C1 segment of cervical spinal cord (tissue), 14 donors: ENCODE results near the gene MRPL10.

Source experiments
- DNase-seq, 14 donors: peaks; one replicate each; lab custom pipeline; 2025; lab: John Stamatoyannopoulos, UW

MRPL10 gene

GRCh38 chr17:47860386-47860785, 29.0 kb upstream of the MRPL10 start:
- no peak for DNase-seq

- no peak for DNase-seq
Observed at GRCh38 chr17:47857551-47858455, 26.5 kb upstream of the MRPL10 start.

GRCh38 chr17:47856830-47857229, 25.5 kb upstream of the MRPL10 start:
- no peak for DNase-seq

- no peak for DNase-seq
Observed at GRCh38 chr17:47855737-47856136, 24.4 kb upstream of the MRPL10 start.

- no peak for DNase-seq
Observed at GRCh38 chr17:47853616-47854015, 22.3 kb upstream of the MRPL10 start.

GRCh38 chr17:47852113-47852949, 21.0 kb upstream of the MRPL10 start:
- DNase-seq: no peak

GRCh38 chr17:47851764-47852112, 20.4 kb upstream of the MRPL10 start:
- no peak for DNase-seq

- peak in 1 of 14 donors; percentile 11 for DNase-seq
Observed at GRCh38 chr17:47850692-47851573, 19.6 kb upstream of the MRPL10 start, which contains the start of gene SP6. Gene SP6 (minus strand): TSS chr17:47851163. CDS start chr17:47848429, 2,734 bp downstream.

GRCh38 chr17:47850373-47850691, 19.0 kb upstream of the MRPL10 start:
- DNase-seq: no peak

GRCh38 chr17:47848198-47848513, 16.8 kb upstream of the MRPL10 start:
- DNase-seq: no peak

GRCh38 chr17:47847341-47848197, 16.2 kb upstream of the MRPL10 start:
- no peak for DNase-seq

GRCh38 chr17:47846716-47847340, 15.5 kb upstream of the MRPL10 start:
- DNase-seq: no peak

- DNase-seq: no peak
Observed at GRCh38 chr17:47845716-47846075, 14.4 kb upstream of the MRPL10 start.

- no peak for DNase-seq
Observed at GRCh38 chr17:47844814-47845715, 13.7 kb upstream of the MRPL10 start.

- no peak for DNase-seq
Observed at GRCh38 chr17:47844227-47844626, 12.9 kb upstream of the MRPL10 start.

GRCh38 chr17:47843391-47843730, 12.0 kb upstream of the MRPL10 start:
- no peak for DNase-seq

- DNase-seq: no peak
Observed at GRCh38 chr17:47841488-47842291, 10.3 kb upstream of the MRPL10 start.

- DNase-seq: peak; percentile 50 to 87 (median 79)
Observed at GRCh38 chr17:47840742-47841487, 9.6 kb upstream of the MRPL10 start, which contains the start of gene SCRN2. Gene SCRN2 (minus strand): TSS chr17:47841273. CDS start chr17:47840843, 430 bp downstream.
